Breast epithelium (tissue), 3 donors: ENCODE data around the gene FHL5.

Source experiments
- CTCF ChIP-seq, 3 donors: fragments of 450-650 bp; IDR thresholded peaks; one replicate each; pipeline ENCODE4 v1.5.1; 2016 to 2017; ENCODE audit warnings: antibody characterized with exemption in 3 of 3, mild to moderate bottlenecking in 3 of 3, moderate library complexity in 3 of 3
- POLR2A ChIP-seq: fragments of 450-650 bp; IDR thresholded peaks from one replicate; pipeline ENCODE4 v1.6.1; 2016; ENCODE audit warnings: antibody characterized with exemption, mild to moderate bottlenecking, moderate library complexity
- POLR2AphosphoS5 ChIP-seq, 3 donors: sonication (generic); formaldehyde crosslinking; IDR thresholded peaks; one replicate each; pipeline ENCODE4 v1.6.1; 2017; ENCODE audit warnings: antibody characterized with exemption in 3 of 3

- TF ChIP-seq CTCF (IDR thresholded peaks at IDR 0.05) (no peak), POLR2AphosphoS5 (IDR thresholded peaks at IDR 0.05) (no peak), POLR2A (no peak)
These were observed 40.4 kb upstream of the FHL5 start for GRCh38 chr6:96522465-96523009.
